ENCODE data around the gene NRCAM.

- TF ChIP-seq GATA2 (IDR thresholded peaks at IDR 0.05; ENCODE audit: low read depth, low read length) (peak; percentile 38; the same call in 1 of the 2 replicates), GATA3 (IDR thresholded peaks at IDR 0.05; ENCODE audit: low read depth, low read length) (peak; percentile 42; the same call in 1 of the 2 replicates)
These were observed 321.8 kb downstream of the NRCAM start for GRCh38 chr7:108134486-108134885.
